GM23248 (cell line): Measurements from ENCODE around the gene RBP5.

ENCODE experiments used
- EZH2 ChIP-seq: fragments of 200-600 bp; sonication (generic); IDR thresholded peaks from 2 replicates; pipeline ENCODE4 v1.6.1; 2018; ENCODE audit warnings: antibody characterized with exemption, mild to moderate bottlenecking; ENCODE audit not compliant: insufficient read depth, poor library complexity, severe bottlenecking
- EZH2phosphoT487 ChIP-seq: fragments of 200-600 bp; sonication (generic); IDR thresholded peaks from 2 replicates; pipeline ENCODE4 v1.6.1; 2018; ENCODE audit warnings: antibody characterized with exemption, moderate library complexity, mild to moderate bottlenecking, low read depth; ENCODE audit not compliant: insufficient read depth

GRCh38 chr12:7156259-7157197 is 27.8 kb upstream of the RBP5 start:
- TF ChIP-seq EZH2phosphoT487 (no peak), EZH2 (no peak)
